ENCODE data around the gene CYFIP1.

Gene CYFIP1

DNA sequence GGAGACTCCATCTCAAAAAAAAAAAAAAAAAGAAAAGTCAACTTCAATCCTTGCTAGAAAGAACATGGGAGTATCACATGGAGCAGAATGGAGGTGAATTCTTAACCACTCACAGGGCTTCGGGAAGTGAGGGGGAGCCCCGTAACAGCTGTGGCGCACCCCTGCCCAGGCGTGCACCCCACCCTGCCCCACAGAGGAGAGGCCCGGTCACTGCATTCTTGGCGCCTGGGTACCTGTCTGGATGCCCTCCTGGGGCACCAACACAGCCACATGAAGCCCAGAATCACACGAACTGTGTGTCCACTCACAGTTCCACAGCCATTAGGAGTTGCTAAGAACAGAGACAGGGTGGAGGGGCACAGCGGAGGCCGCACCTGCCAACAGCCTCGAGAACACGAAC lies 89.9 kb downstream of the CYFIP1 start:
- Histone ChIP-seq H3K4me1 (ENCODE audit: control insufficient read depth, insufficient read depth, low read length) (no peaks in the 10 kb centered on the region), H3K36me3 (ENCODE audit: control insufficient read depth in 2 of 2, insufficient read depth in 1 of 2, low read length in 2 of 2) (peaks cover 0 to 23% of the 10 kb centered on the region in 2 experiments; a peak in 2 of 3 replicates), H3K27ac (ENCODE audit: extremely low read depth, low read depth, low read length) (no peak overlapping the region), H3K9me3 (ENCODE audit: control insufficient read depth, insufficient read depth, low read depth, low read length) (no peaks in the 10 kb centered on the region), H3K4me3 (ENCODE audit: low read depth, low read length) (no peak overlapping the region)
- ChIA-PET CTCF (no interaction called here), POLR2A (no interaction called here)
- TF ChIP-seq YY2 (tag by site-specific recombination; IDR thresholded peaks at IDR 0.05) = no peak
- TF ChIP-seq SETDB1 (IDR thresholded peaks at IDR 0.05; ENCODE audit: insufficient read length, low read length) = no peak
- TF ChIP-seq, protein P1, sequence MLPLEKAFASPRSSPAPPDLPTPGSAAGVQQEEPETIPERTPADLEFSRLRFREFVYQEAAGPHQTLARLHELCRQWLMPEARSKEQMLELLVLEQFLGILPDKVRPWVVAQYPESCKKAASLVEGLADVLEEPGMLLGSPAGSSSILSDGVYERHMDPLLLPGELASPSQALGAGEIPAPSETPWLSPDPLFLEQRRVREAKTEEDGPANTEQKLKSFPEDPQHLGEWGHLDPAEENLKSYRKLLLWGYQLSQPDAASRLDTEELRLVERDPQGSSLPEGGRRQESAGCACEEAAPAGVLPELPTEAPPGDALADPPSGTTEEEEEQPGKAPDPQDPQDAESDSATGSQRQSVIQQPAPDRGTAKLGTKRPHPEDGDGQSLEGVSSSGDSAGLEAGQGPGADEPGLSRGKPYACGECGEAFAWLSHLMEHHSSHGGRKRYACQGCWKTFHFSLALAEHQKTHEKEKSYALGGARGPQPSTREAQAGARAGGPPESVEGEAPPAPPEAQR (tag by site-specific recombination; IDR thresholded peaks at IDR 0.05) = no peak
- TF ChIP-seq OSR2 (tag by site-specific recombination; IDR thresholded peaks at IDR 0.05) = no peak
- no peak for TF ChIP-seq ZNF169 (tag by site-specific recombination; IDR thresholded peaks at IDR 0.05)
- TF ChIP-seq, protein P2, sequence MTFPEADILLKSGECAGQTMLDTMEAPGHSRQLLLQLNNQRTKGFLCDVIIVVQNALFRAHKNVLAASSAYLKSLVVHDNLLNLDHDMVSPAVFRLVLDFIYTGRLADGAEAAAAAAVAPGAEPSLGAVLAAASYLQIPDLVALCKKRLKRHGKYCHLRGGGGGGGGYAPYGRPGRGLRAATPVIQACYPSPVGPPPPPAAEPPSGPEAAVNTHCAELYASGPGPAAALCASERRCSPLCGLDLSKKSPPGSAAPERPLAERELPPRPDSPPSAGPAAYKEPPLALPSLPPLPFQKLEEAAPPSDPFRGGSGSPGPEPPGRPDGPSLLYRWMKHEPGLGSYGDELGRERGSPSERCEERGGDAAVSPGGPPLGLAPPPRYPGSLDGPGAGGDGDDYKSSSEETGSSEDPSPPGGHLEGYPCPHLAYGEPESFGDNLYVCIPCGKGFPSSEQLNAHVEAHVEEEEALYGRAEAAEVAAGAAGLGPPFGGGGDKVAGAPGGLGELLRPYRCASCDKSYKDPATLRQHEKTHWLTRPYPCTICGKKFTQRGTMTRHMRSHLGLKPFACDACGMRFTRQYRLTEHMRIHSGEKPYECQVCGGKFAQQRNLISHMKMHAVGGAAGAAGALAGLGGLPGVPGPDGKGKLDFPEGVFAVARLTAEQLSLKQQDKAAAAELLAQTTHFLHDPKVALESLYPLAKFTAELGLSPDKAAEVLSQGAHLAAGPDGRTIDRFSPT (tag by site-specific recombination; IDR thresholded peaks at IDR 0.05) = no peak
- TF ChIP-seq ZNF140 (tag by site-specific recombination; IDR thresholded peaks at IDR 0.05) = no peak
- TF ChIP-seq ZNF610 (tag by site-specific recombination; IDR thresholded peaks at IDR 0.05; ENCODE audit: borderline replicate concordance) = no peak
- no peak for TF ChIP-seq ZNF529 (tag by site-specific recombination; IDR thresholded peaks at IDR 0.05; ENCODE audit: insufficient replicate concordance)
- TF ChIP-seq ZNF10 (tag by site-specific recombination; IDR thresholded peaks at IDR 0.05) = no peak
- TF ChIP-seq GLI4 (tag by site-specific recombination; IDR thresholded peaks at IDR 0.05) = no peak
- TF ChIP-seq ZIC2 (tag by site-specific recombination; IDR thresholded peaks at IDR 0.05) = no peak
- no peak for TF ChIP-seq MEIS1 (CRISPR knock-in tag; IDR thresholded peaks at IDR 0.05; ENCODE audit: borderline replicate concordance)
- TF ChIP-seq, protein P3, sequence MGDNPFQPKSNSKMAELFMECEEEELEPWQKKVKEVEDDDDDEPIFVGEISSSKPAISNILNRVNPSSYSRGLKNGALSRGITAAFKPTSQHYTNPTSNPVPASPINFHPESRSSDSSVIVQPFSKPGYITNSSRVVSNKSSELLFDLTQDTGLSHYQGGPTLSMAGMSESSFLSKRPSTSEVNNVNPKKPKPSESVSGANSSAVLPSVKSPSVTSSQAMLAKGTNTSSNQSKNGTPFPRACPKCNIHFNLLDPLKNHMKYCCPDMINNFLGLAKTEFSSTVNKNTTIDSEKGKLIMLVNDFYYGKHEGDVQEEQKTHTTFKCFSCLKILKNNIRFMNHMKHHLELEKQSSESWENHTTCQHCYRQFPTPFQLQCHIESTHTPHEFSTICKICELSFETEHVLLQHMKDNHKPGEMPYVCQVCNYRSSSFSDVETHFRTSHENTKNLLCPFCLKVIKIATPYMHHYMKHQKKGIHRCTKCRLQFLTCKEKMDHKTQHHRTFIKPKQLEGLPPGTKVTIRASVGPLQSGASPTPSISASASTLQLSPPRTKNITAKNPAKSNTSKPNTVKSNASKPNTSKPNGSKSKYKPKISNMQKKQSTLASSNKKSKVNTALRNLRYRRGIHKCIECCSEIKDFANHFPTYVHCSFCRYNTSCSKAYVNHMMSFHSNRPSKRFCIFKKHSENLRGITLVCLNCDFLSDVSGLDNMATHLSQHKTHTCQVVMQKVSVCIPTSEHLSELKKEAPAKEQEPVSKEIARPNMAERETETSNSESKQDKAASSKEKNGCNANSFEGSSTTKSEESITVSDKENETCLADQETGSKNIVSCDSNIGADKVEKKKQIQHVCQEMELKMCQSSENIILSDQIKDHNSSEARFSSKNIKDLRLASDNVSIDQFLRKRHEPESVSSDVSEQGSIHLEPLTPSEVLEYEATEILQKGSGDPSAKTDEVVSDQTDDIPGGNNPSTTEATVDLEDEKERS (tag by site-specific recombination; IDR thresholded peaks at IDR 0.05) = no peak

DNA sequence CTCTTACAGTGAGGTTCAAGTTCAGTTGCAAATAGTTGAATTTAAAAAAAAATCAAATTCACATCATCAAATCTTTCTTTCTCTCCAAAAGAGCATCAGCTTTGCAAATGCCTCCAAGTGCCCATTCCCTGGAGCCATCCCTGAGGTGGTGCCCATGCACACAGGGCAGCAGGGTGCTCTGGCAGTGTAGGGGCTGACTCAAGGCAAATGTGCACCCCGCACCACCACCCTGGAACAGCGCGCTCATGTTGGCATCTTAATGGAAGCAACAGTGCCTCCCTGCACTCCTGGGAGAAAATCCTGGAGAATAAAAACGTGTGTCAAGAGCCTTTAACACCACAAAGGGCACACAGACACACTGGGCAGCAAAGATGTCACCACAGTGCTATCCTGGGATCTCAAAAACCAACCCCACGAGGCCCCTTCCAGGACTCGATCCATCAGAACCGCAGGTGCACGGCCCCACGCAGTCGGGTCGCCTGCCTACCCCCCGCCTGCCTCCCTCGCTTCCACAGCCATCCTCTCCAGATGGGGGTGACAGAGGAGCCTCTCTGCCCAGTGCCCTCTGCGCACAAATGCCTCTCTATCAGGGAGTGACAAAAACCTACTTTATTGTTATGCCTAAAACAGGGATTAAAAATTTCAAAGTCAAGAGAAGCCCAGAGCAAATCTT lies 90.9 kb downstream of the CYFIP1 start:
- Histone ChIP-seq H3K27ac (ENCODE audit: extremely low read depth, low read depth, low read length) (no peak overlapping the region), H3K9me3 (ENCODE audit: control insufficient read depth, insufficient read depth, low read depth, low read length) (no peaks in the 10 kb centered on the region), H3K36me3 (ENCODE audit: control insufficient read depth in 2 of 2, insufficient read depth in 1 of 2, low read length in 2 of 2) (peaks cover 0 to 23% of the 10 kb centered on the region in 2 experiments; a peak in 2 of 3 replicates), H3K4me1 (ENCODE audit: control insufficient read depth, insufficient read depth, low read length) (no peaks in the 10 kb centered on the region), H3K4me3 (ENCODE audit: low read depth, low read length) (no peak overlapping the region)
- ChIA-PET CTCF (no interaction called here), POLR2A (no interaction called here)
- TF ChIP-seq ZNF211 (tag by site-specific recombination; IDR thresholded peaks at IDR 0.05; ENCODE audit: low read depth) (no peak), ZNF48 (tag by site-specific recombination; IDR thresholded peaks at IDR 0.05) (no peak), SCRT1 (tag by site-specific recombination; IDR thresholded peaks at IDR 0.05; ENCODE audit: borderline replicate concordance) (no peak), ZFHX2 (tag by site-specific recombination; conservative IDR thresholded peaks at IDR 0.05) (no peak), TCF7L2 (IDR thresholded peaks at IDR 0.05; ENCODE audit: borderline replicate concordance, low read depth, low read length) (no peak), ZSCAN16 (tag by site-specific recombination; IDR thresholded peaks at IDR 0.05) (no peak), ZNF174 (tag by site-specific recombination; IDR thresholded peaks at IDR 0.05) (no peak)
- TF ChIP-seq, protein P4, sequence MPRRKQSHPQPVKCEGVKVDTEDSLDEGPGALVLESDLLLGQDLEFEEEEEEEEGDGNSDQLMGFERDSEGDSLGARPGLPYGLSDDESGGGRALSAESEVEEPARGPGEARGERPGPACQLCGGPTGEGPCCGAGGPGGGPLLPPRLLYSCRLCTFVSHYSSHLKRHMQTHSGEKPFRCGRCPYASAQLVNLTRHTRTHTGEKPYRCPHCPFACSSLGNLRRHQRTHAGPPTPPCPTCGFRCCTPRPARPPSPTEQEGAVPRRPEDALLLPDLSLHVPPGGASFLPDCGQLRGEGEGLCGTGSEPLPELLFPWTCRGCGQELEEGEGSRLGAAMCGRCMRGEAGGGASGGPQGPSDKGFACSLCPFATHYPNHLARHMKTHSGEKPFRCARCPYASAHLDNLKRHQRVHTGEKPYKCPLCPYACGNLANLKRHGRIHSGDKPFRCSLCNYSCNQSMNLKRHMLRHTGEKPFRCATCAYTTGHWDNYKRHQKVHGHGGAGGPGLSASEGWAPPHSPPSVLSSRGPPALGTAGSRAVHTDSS (tag by site-specific recombination; IDR thresholded peaks at IDR 0.05) = no peak
- TF ChIP-seq, protein P5, sequence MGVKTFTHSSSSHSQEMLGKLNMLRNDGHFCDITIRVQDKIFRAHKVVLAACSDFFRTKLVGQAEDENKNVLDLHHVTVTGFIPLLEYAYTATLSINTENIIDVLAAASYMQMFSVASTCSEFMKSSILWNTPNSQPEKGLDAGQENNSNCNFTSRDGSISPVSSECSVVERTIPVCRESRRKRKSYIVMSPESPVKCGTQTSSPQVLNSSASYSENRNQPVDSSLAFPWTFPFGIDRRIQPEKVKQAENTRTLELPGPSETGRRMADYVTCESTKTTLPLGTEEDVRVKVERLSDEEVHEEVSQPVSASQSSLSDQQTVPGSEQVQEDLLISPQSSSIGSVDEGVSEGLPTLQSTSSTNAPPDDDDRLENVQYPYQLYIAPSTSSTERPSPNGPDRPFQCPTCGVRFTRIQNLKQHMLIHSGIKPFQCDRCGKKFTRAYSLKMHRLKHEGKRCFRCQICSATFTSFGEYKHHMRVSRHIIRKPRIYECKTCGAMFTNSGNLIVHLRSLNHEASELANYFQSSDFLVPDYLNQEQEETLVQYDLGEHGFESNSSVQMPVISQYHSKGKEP (tag by site-specific recombination; IDR thresholded peaks at IDR 0.05) = no peak

Measured in HEK293 (cell line).